ENCODE data around the gene MOV10L1. TPM values are rescaled to one million over a fixed set of nuclear protein-coding genes. Genes with fewer than 3 reads are reported as not detected.

MOV10L1 gene
- total RNA-seq, 4 donors from 2014 or later = 0.67 TPM; not detected in 3

DNA sequence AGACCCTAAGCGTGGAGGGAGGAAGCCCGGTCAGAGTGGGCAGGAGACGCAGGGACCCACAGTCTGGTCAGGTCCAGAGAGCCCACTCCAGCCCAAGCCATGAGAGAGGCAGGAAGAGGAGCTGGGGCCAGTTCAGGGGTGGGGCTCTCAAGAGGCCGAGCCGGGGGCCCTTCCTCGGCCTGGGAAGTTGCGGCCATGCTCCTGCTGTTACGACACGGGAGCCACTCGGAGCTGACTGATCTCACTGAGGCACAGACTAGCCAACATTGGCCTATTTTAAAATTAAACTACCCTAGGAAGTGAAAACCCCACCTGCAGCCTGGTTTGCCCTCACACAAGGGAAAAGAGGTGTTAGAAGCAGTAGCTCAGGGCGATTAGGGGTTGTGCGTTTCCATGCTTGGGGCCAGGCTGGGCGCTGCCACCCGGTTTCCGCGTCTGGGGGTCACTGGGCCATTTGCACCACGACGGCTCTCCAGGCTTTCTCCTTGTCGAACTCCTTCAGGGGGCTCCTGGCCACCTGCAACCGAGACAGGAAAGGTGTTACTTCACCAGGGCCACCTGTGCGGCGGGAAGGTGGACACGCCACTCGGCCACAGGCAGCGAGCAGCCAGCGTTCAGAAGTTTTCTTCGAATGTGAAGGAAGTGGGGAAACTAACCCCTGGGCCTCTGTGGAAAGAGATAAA lies 28.5 kb upstream of the MOV10L1 start:
- no peak for TF ChIP-seq CTCF (IDR thresholded peaks at IDR 0.05)
- TF ChIP-seq POLR2A (IDR thresholded peaks at IDR 0.05) = no peak
- H3K4me1 ChIP-seq = peaks cover 0 to 5% (median 2%) of the 10 kb centered on the region in 4 donors
- H3K27me3 ChIP-seq = peaks cover 0 to 8% of the 10 kb centered on the region in 2 donors
- H3K9me3 ChIP-seq = no peaks in the 10 kb centered on the region
- no peaks in the 10 kb centered on the region for H3K36me3 ChIP-seq
- H3K27ac ChIP-seq = no peak overlapping the region
- DNase-seq = no peak
- H3K4me3 ChIP-seq = no peak overlapping the region

DNA sequence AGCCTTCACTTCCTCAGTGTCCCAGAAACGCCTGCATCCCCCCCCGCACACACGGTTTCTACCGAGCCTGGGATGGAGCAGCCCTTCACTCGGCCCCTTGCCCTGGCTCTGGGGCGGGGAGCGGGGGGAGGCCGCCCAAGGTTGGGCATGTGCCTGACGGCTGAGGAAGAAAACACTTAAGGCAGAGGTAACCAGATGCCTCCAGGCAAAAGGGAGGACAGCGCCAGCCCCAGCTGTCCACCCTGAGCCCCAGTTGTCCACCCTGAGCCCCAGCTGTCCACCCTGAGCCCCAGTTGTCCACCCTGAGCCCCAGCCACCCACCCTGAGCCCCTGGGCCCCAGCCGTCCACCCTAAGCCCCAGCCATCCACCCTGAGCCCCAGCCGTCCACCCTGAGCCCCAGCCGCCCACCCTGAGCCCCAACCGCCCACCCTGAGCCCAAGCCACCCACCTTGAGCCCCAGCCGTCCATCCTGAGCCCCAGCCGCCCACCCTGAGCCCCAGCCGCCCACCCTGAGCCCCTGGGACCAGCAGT lies 27.9 kb upstream of the MOV10L1 start:
- no peak overlapping the region for H3K27ac ChIP-seq
- no peaks in the 10 kb centered on the region for H3K9me3 ChIP-seq
- H3K27me3 ChIP-seq = peaks cover 0 to 8% of the 10 kb centered on the region in 2 donors
- no peak for DNase-seq
- H3K36me3 ChIP-seq = no peaks in the 10 kb centered on the region
- H3K4me3 ChIP-seq = no peak overlapping the region
- peaks cover 0 to 5% (median 2%) of the 10 kb centered on the region in 4 donors for H3K4me1 ChIP-seq
- no peak for TF ChIP-seq POLR2A (IDR thresholded peaks at IDR 0.05)

DNA sequence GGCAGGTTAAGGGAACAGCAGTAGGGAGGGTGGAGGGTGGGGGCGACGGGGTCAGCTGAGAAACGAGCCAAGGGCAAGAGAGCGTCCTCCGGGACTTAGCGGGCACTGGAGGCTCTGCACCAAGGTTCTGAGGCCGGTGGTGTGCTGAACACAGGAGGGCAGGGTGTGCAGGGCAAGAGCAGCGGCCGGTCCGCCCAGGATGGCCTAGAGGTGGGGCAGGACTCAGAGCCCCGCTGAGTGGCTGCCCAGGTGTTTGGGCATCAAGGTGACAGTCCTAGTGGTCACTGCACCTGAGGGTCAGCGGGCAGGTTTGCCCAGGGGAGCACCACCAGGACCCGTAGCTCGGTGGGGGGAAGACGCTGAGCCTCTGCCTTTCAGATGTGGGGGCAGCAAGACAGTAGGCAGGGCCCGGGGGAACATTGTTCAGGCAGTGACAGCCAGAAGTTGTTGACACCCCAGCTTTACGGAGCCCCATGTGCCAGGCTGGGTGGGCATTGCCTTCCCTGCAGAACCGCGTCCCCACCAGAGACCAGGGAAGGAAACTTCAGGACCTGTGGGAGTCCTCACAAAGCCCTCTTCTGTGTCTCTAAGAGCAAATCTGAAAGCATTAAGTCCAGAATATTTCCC lies 27.2 kb upstream of the MOV10L1 start:
- Histone ChIP-seq H3K4me3 (no peak overlapping the region), H3K27ac (no peak overlapping the region), H3K27me3 (peaks cover 0 to 8% of the 10 kb centered on the region in 2 donors), H3K4me1 (peaks cover 0 to 5% (median 2%) of the 10 kb centered on the region in 4 donors), H3K9me3 (no peaks in the 10 kb centered on the region), H3K36me3 (no peaks in the 10 kb centered on the region)
- DNase-seq = no peak
- no peak for TF ChIP-seq POLR2A (IDR thresholded peaks at IDR 0.05)
- no peak for TF ChIP-seq CTCF (IDR thresholded peaks at IDR 0.05)

DNA sequence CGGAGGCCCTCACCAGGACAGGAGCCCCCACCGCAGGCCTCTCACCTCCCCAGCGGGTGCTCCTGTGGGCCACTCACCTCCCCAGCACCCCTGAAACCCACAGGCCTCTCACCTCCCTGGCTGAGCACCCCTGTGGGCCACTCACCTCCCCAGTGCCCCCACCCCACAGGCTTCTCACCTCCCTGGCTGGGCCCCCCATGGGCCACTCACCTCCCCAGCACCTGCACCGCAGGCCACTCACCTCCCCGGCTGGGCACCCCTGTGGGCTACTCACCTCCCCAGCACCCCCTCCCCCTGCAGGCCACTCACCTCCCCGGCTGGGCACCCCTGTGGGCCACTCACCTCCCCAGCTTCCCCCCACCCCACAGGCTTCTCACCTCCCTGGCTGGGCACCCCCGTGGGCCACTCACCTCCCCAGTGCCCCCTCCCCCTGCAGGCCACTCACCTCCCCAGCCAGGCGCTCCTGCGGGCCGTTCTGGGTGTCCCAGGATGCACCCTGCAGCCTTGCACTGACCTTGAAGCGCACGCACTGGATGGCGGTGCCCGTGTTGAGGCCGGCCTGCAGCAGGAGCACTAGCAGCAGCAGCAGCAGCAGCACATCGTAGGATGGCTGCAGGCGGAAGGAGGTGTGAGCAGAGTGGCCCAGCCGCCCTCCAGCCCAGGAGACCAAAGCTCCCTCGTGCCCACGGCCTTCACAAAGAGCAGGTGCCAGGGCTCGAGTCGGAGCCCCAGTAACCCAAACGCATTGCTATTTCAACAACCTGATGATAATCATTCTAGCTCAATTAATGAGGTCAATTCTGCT lies 26.0 kb upstream of the MOV10L1 start:
- Histone ChIP-seq H3K9me3 (no peaks in the 10 kb centered on the region), H3K4me3 (no peak overlapping the region), H3K27me3 (peaks cover 0 to 3% of the 10 kb centered on the region in 2 donors), H3K27ac (no peak overlapping the region), H3K4me1 (peaks cover 0 to under 1% (median 0%) of the 10 kb centered on the region in 4 donors), H3K36me3 (no peaks in the 10 kb centered on the region)
- no peak for DNase-seq
- TF ChIP-seq POLR2A (IDR thresholded peaks at IDR 0.05) (no peak), CTCF (IDR thresholded peaks at IDR 0.05) (no peak)

- Histone ChIP-seq H3K4me3 (no peak overlapping the region), H3K36me3 (no peaks in the 10 kb centered on the region), H3K27ac (no peak overlapping the region), H3K4me1 (no peaks in the 10 kb centered on the region), H3K27me3 (no peaks in the 10 kb centered on the region), H3K9me3 (no peaks in the 10 kb centered on the region)
- no peak for DNase-seq
- TF ChIP-seq CTCF (IDR thresholded peaks at IDR 0.05) = no peak
- TF ChIP-seq POLR2A (IDR thresholded peaks at IDR 0.05) = no peak
Observed at GRCh38 chr22:50064453-50064852, 25.4 kb upstream of the MOV10L1 start.

Measured in Peyer's patch (tissue), 4 donors.